Neutrophil (primary cell): ENCODE data around the gene SPG21.

Source experiments
- H3K27ac ChIP-seq: fragments of 200-600 bp; sonication (generic); 2 replicates; pipeline ENCODE4 v1.5.1; 2016; ENCODE audit warnings: mild to moderate bottlenecking, moderate library complexity
- H3K27me3 ChIP-seq: fragments of 200-600 bp; sonication (generic); 2 replicates; pipeline ENCODE4 v1.6.0; 2016; ENCODE audit warnings: mild to moderate bottlenecking
- H3K36me3 ChIP-seq: fragments of 200-600 bp; sonication (generic); 2 replicates; pipeline ENCODE4 v1.5.1; 2017
- H3K4me1 ChIP-seq, 2 experiments: fragments of 200-600 bp in 1 of 2; sonication (generic) in 1 of 2; 1 replicate in 1 of 2; 2 replicates in 1 of 2; pipeline versions ENCODE4 v1.5.1 to v1.6.1; 2013 to 2016; ENCODE audit warnings: low read depth in 1 of 2, low read length in 1 of 2, mild to moderate bottlenecking in 1 of 2, moderate library complexity in 1 of 2; ENCODE audit not compliant: control insufficient read depth in 1 of 2, insufficient read depth in 1 of 2
- H3K4me3 ChIP-seq, 2 experiments: fragments of 200-600 bp in 1 of 2; sonication (generic) in 1 of 2; 1 replicate in 1 of 2; 2 replicates in 1 of 2; pipeline ENCODE4 v1.5.1; 2013 to 2016; ENCODE audit warnings: low read depth in 1 of 2, low read length in 1 of 2, mild to moderate bottlenecking in 1 of 2, moderate library complexity in 1 of 2
- H3K9me3 ChIP-seq: fragments of 200-600 bp; sonication (generic); 2 replicates; pipeline ENCODE4 v1.5.1; 2016
- TF ChIP-seq, protein P1 (sequence below): fragments of 200-600 bp; sonication (generic); IDR thresholded peaks from 2 replicates; pipeline ENCODE4 v1.5.1; 2016; ENCODE audit warnings: antibody characterized with exemption

The SPG21 gene

DNA sequence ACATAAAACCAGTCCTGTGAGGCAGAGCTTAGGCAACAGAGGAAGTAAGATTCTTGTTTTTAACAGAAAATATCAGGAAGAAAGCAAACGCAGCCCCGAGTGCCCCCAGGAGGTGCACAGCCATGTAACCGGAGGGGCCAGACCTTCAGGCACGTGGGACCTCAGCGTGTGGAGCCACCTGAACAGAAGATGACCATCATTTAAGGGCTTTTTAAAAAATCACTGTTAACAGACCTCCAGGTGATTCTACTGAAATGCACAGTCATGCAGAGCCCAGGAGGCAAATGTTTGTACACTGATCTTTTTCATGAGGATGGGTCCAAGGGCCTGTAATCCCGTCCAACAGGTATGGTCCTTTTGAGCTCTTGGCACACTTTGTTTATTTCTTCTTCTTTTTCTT lies 38.8 kb downstream of the SPG21 start:
- H3K4me3 ChIP-seq, result no peak overlapping the region
- peak overlapping the region; percentile 58 for H3K27ac ChIP-seq
- no peaks in the 10 kb centered on the region for H3K9me3 ChIP-seq
- H3K27me3 ChIP-seq, result no peaks in the 10 kb centered on the region
- TF ChIP-seq, protein P1, sequence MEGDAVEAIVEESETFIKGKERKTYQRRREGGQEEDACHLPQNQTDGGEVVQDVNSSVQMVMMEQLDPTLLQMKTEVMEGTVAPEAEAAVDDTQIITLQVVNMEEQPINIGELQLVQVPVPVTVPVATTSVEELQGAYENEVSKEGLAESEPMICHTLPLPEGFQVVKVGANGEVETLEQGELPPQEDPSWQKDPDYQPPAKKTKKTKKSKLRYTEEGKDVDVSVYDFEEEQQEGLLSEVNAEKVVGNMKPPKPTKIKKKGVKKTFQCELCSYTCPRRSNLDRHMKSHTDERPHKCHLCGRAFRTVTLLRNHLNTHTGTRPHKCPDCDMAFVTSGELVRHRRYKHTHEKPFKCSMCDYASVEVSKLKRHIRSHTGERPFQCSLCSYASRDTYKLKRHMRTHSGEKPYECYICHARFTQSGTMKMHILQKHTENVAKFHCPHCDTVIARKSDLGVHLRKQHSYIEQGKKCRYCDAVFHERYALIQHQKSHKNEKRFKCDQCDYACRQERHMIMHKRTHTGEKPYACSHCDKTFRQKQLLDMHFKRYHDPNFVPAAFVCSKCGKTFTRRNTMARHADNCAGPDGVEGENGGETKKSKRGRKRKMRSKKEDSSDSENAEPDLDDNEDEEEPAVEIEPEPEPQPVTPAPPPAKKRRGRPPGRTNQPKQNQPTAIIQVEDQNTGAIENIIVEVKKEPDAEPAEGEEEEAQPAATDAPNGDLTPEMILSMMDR, result no peak
- peaks cover 10% of the 10 kb centered on the region for H3K36me3 ChIP-seq
- H3K4me1 ChIP-seq, result no peaks in the 10 kb centered on the region

DNA sequence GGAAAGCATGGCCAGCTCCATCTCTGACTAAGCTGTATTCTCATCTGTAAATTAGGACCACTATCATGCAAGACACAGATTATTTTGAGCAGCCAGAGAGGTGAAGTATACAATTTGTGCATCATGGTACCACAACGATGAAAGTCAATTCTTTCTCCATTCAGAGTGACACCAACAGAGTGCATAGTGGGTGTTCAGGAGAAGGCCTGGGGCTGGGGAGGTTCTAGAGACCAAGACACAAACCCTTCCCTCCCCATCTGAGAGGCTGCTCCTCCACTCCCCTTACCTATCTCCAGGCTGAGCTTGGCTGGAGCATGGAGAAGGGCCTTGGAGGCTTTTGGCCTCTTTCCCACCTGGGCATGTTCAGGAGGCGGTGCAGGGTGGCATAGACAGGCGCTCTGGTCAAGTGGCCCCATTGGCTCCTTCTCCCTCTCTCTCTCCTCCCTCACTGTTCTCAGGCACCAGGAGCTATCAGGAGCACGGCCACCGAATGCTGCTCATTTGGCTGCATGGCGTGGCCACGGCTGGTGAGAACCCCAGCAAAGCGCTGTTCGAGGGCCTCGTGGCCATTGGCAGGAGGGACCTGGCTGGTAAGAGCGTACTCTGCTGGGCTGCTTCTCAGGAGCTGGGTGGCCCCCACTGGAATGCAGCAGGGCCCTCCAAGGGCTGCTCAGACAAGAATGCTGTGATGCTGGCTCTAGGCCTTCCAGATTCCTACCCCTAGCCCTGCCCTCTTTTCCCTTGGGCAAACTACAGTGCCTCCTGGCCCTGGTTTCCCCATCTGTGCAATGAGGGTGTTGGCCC lies 40.1 kb downstream of the SPG21 start:
- H3K9me3 ChIP-seq, result no peaks in the 10 kb centered on the region
- H3K4me1 ChIP-seq, result no peaks in the 10 kb centered on the region
- TF ChIP-seq, protein P1, result no peak
- H3K4me3 ChIP-seq, result no peak overlapping the region
- no peak overlapping the region for H3K27ac ChIP-seq
- H3K36me3 ChIP-seq, result no peaks in the 10 kb centered on the region
- no peaks in the 10 kb centered on the region for H3K27me3 ChIP-seq

DNA sequence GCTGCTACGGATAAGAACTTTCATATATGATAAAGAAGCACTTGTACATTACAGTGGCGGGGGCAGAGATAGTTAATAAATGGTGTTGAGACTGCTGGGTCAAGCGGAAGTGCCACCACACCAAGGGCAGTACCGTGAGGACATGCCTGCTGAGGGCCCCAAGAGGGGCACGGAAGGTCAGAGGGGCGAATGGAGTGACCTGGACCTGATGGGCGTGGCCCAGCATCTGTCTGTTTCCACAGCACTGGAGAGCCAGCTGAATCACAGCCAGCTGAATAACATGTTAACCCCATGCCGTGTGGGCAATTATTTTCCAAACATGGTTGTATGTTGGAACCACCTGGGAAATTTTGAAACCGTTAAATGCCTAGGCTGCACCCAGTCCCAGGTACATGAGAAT lies 40.8 kb downstream of the SPG21 start:
- Histone ChIP-seq H3K27ac (no peak overlapping the region), H3K4me3 (no peak overlapping the region), H3K27me3 (no peaks in the 10 kb centered on the region), H3K36me3 (no peaks in the 10 kb centered on the region), H3K9me3 (no peaks in the 10 kb centered on the region), H3K4me1 (no peaks in the 10 kb centered on the region)
- TF ChIP-seq, protein P1, result no peak

DNA sequence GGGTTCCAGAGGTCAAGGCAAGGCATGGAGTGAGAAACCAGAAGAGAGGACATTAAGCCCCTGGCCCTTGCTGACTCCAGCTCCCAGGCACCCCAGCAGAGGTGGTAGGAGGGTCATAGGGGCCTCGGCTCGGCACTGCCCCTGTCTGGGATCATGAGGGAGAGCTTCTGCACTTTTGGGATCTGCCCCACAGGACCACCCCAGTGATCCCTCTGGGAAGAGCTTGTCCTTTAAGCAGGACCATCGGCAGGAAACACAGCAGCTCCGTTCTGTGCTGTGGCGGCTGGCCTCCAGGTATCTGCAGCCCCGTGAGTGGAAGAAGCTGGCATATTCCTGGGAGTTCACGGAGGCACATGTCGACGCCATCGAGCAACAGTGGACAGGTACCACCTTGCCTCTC lies 42.5 kb downstream of the SPG21 start:
- Histone ChIP-seq H3K9me3 (no peaks in the 10 kb centered on the region), H3K4me1 (no peaks in the 10 kb centered on the region), H3K36me3 (no peaks in the 10 kb centered on the region), H3K27me3 (no peaks in the 10 kb centered on the region), H3K27ac (no peak overlapping the region), H3K4me3 (no peak overlapping the region)
- TF ChIP-seq, protein P1, result no peak

DNA sequence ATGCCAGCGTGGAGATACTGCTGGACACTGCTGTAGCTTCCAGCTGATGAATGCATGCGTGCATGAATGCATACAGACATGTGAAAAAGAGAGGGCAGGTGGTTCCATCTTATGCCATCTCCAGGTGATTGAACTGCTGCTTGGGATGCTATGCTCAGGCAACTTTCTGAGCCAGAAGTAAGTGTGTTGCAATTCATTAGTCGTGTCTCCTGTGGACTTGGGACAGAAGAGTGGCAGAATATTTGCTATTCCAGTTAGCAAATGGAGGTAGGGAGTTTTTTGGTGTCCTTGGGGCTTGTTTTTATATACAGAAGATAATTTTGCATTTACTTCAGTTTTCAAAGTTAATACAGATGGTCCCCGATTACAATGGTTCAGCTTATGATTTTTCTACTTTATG lies 44.8 kb downstream of the SPG21 start:
- H3K9me3 ChIP-seq, result no peaks in the 10 kb centered on the region

More for the DNA sequence above, 44.8 kb downstream of the SPG21 start:
- no peaks in the 10 kb centered on the region for H3K27me3 ChIP-seq
- H3K4me1 ChIP-seq, result no peaks in the 10 kb centered on the region
- no peaks in the 10 kb centered on the region for H3K36me3 ChIP-seq
- TF ChIP-seq, protein P1, result no peak
- no peak overlapping the region for H3K27ac ChIP-seq
- H3K4me3 ChIP-seq, result no peak overlapping the region
